Measurements from ENCODE around the gene ABCB8.

DNA sequence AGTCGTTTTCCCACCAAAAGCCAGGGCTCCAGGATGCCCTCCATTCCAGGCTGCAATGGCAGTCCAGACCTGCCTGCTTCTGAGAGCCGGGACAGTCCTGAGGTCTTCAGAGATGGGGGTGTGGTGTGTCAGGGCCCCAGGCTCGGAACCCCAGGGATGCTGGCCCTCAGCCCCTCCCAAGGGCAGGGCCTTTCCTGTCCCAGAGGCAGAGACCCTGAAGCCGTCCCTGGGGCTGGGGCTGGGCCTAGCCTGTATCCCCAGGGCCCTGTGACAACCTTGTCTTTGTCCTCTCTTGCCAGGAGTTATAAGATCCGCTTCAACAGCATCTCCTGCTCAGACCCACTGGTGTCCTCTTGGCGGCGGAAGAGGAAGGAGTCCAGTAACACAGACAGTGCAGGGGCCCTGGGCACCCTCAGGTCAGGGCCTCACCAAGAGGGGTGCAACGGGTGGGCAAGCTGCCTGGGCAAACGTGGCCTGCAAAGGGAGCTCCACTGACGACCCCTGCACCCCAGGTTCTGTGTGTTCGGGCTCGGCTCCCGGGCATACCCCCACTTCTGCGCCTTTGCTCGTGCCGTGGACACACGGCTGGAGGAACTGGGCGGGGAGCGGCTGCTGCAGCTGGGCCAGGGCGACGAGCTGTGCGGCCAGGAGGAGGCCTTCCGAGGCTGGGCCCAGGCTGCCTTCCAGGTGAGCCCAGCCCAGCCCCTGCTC lies 21.5 kb upstream of the ABCB8 start:
- no peak for TF ChIP-seq EZH2 (IDR thresholded peaks at IDR 0.05; ENCODE audit: low read length)
- TF ChIP-seq, protein P1, sequence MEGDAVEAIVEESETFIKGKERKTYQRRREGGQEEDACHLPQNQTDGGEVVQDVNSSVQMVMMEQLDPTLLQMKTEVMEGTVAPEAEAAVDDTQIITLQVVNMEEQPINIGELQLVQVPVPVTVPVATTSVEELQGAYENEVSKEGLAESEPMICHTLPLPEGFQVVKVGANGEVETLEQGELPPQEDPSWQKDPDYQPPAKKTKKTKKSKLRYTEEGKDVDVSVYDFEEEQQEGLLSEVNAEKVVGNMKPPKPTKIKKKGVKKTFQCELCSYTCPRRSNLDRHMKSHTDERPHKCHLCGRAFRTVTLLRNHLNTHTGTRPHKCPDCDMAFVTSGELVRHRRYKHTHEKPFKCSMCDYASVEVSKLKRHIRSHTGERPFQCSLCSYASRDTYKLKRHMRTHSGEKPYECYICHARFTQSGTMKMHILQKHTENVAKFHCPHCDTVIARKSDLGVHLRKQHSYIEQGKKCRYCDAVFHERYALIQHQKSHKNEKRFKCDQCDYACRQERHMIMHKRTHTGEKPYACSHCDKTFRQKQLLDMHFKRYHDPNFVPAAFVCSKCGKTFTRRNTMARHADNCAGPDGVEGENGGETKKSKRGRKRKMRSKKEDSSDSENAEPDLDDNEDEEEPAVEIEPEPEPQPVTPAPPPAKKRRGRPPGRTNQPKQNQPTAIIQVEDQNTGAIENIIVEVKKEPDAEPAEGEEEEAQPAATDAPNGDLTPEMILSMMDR (optimal IDR thresholded peaks at IDR 0.05 in 1 of 3, IDR thresholded peaks at IDR 0.05 in 1 of 3, conservative IDR thresholded peaks at IDR 0.05 in 1 of 3; ENCODE audit: extremely low read depth in 1 of 3, insufficient read depth in 2 of 3, low read length in 3 of 3): no peak

All from keratinocyte (primary cell).